SU-DHL-6 (cell line): ENCODE results near the gene GJB3.

Source experiments
- CTCF ChIP-seq: fragments of 200-600 bp; sonication (generic); IDR thresholded peaks from one replicate; pipeline ENCODE4 v1.5.1; 2017; ENCODE audit warnings: antibody characterized with exemption, mild to moderate bottlenecking, low read length, moderate library complexity; ENCODE audit not compliant: insufficient read depth, poor library complexity, severe bottlenecking
- EZH2phosphoT487 ChIP-seq: fragments of 200-600 bp; sonication (generic), shearing (Covaris generic); conservative IDR thresholded peaks from 2 replicates; pipeline ENCODE4 v1.6.1; 2018; ENCODE audit warnings: mild to moderate bottlenecking, antibody characterized with exemption, low read length, moderate library complexity, mixed read lengths

GRCh38 chr1:34808051-34808810 lies 27.2 kb downstream of the GJB3 start:
- no peak for TF ChIP-seq EZH2phosphoT487
- no peak for TF ChIP-seq CTCF
